ENCODE measurements around the gene MRPL38. TPM values are rescaled to one million over a fixed set of nuclear protein-coding genes. Genes with fewer than 3 reads are reported as not detected.
A peak's percentile ranks its signal among the peaks of the same experiment; 100 is the strongest.

MRPL38 gene
- total and polyA plus RNA-seq, 2 of the 8 experiments (the other 6 are each of a cell fraction or from before 2014, with no cell fraction given) = 78.4 to 125 TPM

GRCh38 chr17:75898065-75898464 lies 6.6 kb downstream of the MRPL38 start:
- peaks cover 5 to 35% (median 23%) of the 10 kb centered on the region in 4 experiments; a peak in 7 of 8 replicates for H3K36me3 ChIP-seq (ENCODE audit: control insufficient read depth in 2 of 4, insufficient read depth in 4 of 4, low read length in 3 of 4)
- no peaks in the 10 kb centered on the region for H3K9me3 ChIP-seq (ENCODE audit: insufficient read depth in 2 of 2, low read depth in 1 of 2, low read length in 1 of 2)
- H3K18ac ChIP-seq (ENCODE audit: extremely low read depth, low read length) = no peak overlapping the region
- H3K79me1 ChIP-seq (ENCODE audit: low read depth, low read length) = peaks cover 3% of the 10 kb centered on the region; the same call in 1 of the 2 replicates
- FAIRE-seq (no peak), DNase-seq (ENCODE audit: low read depth in 1 of 2, low spot score in 2 of 2) (no peak)
- no peak overlapping the region for H2AK5ac ChIP-seq (ENCODE audit: low read depth, low read length)
- no peak overlapping the region for H3K23ac ChIP-seq (ENCODE audit: insufficient read length)
- H4K5ac ChIP-seq (ENCODE audit: insufficient read length, low read depth, low read length) = no peak overlapping the region
- peak overlapping the region in 1 of 2 experiments; percentile 56; a peak in 1 of 4 replicates for H3K4me2 ChIP-seq (ENCODE audit: insufficient read depth in 1 of 2, low read depth in 2 of 2, low read length in 2 of 2)
- H3K4ac ChIP-seq (replicated peaks; ENCODE audit: insufficient read length, low read depth, low read length) = no peak overlapping the region
- H4K91ac ChIP-seq (replicated peaks; ENCODE audit: insufficient read length, low read length) = no peak overlapping the region
- WGBS, 2 experiments (ENCODE audit: extremely low coverage in 1 of 2, insufficient coverage in 1 of 2, insufficient read length in 1 of 2, insufficient replicate concordance in 2 of 2, low coverage in 1 of 2, low lambda C conversion rate in 2 of 2, missing lambda C conversion rate in 1 of 2) = 92% methylated on average over 8 of the region's 8 CpGs; no CpG with 5 or more reads in 1 of the 2 experiments
- no peak overlapping the region for H2BK5ac ChIP-seq (ENCODE audit: low read depth, low read length)
- peaks cover 2 to 7% of the 10 kb centered on the region in 2 experiments for H4K20me1 ChIP-seq (replicated peaks in 1 of 2; ENCODE audit: control insufficient read depth in 1 of 2, insufficient read depth in 2 of 2, low read length in 2 of 2)
- H3K27me3 ChIP-seq (replicated peaks in 1 of 4; ENCODE audit: control insufficient read depth in 3 of 4, extremely low read depth in 1 of 4, insufficient read depth in 3 of 4, low read length in 3 of 4) = no peaks in the 10 kb centered on the region
- H2AFZ ChIP-seq (ENCODE audit: low read length) = no peak overlapping the region
- peaks cover 4 to 25% (median 13%) of the 10 kb centered on the region in 4 experiments for H3K4me1 ChIP-seq (replicated peaks in 1 of 4; ENCODE audit: control insufficient read depth in 3 of 4, insufficient read depth in 4 of 4, low read length in 3 of 4)
- no peak overlapping the region for H3K56ac ChIP-seq (replicated peaks; ENCODE audit: insufficient read length, low read depth, low read length)
- peaks cover 8% of the 10 kb centered on the region for H3K23me2 ChIP-seq (ENCODE audit: low read depth, low read length)
- ChIA-PET POLR2A (ENCODE audit: partially characterized antibody) (interaction anchor here (1.1 to 12.1 kb wide), 11 partner anchors 7 to 118 kb away, joined by 3 to 143 read pairs (median 16); partner anchors contain the start of genes MRPL38, TRIM47, UNK and WBP2), CTCF (ENCODE audit: partially characterized antibody) (interaction anchor here (1.0 to 51.3 kb wide), 10 partner anchors 9 to 111 kb away, joined by 3 to 885 read pairs (median 4); partner anchors contain the start of gene CDK3)
- no peak overlapping the region for H3K27ac ChIP-seq (ENCODE audit: low read depth, low read length)
- no peak overlapping the region for H3K14ac ChIP-seq (ENCODE audit: insufficient read length)
- H4K8ac ChIP-seq (ENCODE audit: extremely low read depth, insufficient read depth, low read length) = no peak overlapping the region
- no peak overlapping the region for H2BK12ac ChIP-seq (ENCODE audit: low read depth, low read length)
- H2BK15ac ChIP-seq (ENCODE audit: low read length) = no peak overlapping the region
- H3K4me3 ChIP-seq (ENCODE audit: extremely low read depth in 1 of 4, insufficient read depth in 2 of 4, low read depth in 3 of 4, low read length in 4 of 4) = no peak overlapping the region
- no peak overlapping the region for H2BK120ac ChIP-seq (replicated peaks; ENCODE audit: low read depth, low read length)
- H2BK20ac ChIP-seq (ENCODE audit: low read length) = no peak overlapping the region
- no peak overlapping the region for H3K9ac ChIP-seq (replicated peaks in 1 of 4; ENCODE audit: extremely low read depth in 1 of 4, low read depth in 3 of 4, low read length in 3 of 4)
- H3K79me2 ChIP-seq (ENCODE audit: control insufficient read depth in 1 of 2, insufficient read depth in 2 of 2, low read length in 2 of 2) = peaks cover 0 to 18% of the 10 kb centered on the region in 2 experiments; a peak in 1 of 4 replicates
- TF ChIP-seq TAF1 (IDR thresholded peaks at IDR 0.05; ENCODE audit: low read depth, low read length) (no peak), SIX5 (IDR thresholded peaks at IDR 0.05; ENCODE audit: low read depth, low read length) (no peak), SP4 (IDR thresholded peaks at IDR 0.05; ENCODE audit: low read length) (no peak), SP2 (IDR thresholded peaks at IDR 0.05; ENCODE audit: low read length) (no peak), SIN3A (conservative IDR thresholded peaks at IDR 0.05 in 1 of 2, IDR thresholded peaks at IDR 0.05 in 1 of 2; ENCODE audit: low read depth in 1 of 2, low read length in 2 of 2) (no peak), RXRA (IDR thresholded peaks at IDR 0.05; ENCODE audit: insufficient read depth, low read depth, low read length) (no peak), GABPA (IDR thresholded peaks at IDR 0.05; ENCODE audit: borderline replicate concordance, insufficient read depth, low read length) (no peak), TEAD4 (IDR thresholded peaks at IDR 0.05; ENCODE audit: low read depth, low read length) (no peak), JUND (IDR thresholded peaks at IDR 0.05; ENCODE audit: low read length) (no peak), TBP (IDR thresholded peaks at IDR 0.05; ENCODE audit: low read depth, low read length) (no peak), RNF2 (IDR thresholded peaks at IDR 0.05; ENCODE audit: borderline replicate concordance, low read depth, low read length, missing control alignments, poor library complexity, severe bottlenecking) (no peak), GTF2F1 (IDR thresholded peaks at IDR 0.05; ENCODE audit: borderline replicate concordance, low read depth, low read length) (no peak)
- TF ChIP-seq, protein P1, sequence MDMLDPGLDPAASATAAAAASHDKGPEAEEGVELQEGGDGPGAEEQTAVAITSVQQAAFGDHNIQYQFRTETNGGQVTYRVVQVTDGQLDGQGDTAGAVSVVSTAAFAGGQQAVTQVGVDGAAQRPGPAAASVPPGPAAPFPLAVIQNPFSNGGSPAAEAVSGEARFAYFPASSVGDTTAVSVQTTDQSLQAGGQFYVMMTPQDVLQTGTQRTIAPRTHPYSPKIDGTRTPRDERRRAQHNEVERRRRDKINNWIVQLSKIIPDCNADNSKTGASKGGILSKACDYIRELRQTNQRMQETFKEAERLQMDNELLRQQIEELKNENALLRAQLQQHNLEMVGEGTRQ (IDR thresholded peaks at IDR 0.05; ENCODE audit: low read length) = no peak
